GM10266 (cell line): ENCODE data around the gene CHAC1.

Source experiments
- DNase-seq: peaks from one replicate; pipeline ENCODE4 v3.0.0; 2012; ENCODE audit errors: extremely low spot score
- TF ChIP-seq, protein P1 (sequence below): IDR thresholded peaks from 2 replicates; pipeline ENCODE4 v1.5.1; 2012; ENCODE audit warnings: mild to moderate bottlenecking, low read depth; ENCODE audit not compliant: control insufficient read depth, insufficient read depth; ENCODE audit errors: missing control alignments

CHAC1 gene, protein sequence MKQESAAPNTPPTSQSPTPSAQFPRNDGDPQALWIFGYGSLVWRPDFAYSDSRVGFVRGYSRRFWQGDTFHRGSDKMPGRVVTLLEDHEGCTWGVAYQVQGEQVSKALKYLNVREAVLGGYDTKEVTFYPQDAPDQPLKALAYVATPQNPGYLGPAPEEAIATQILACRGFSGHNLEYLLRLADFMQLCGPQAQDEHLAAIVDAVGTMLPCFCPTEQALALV

DNA sequence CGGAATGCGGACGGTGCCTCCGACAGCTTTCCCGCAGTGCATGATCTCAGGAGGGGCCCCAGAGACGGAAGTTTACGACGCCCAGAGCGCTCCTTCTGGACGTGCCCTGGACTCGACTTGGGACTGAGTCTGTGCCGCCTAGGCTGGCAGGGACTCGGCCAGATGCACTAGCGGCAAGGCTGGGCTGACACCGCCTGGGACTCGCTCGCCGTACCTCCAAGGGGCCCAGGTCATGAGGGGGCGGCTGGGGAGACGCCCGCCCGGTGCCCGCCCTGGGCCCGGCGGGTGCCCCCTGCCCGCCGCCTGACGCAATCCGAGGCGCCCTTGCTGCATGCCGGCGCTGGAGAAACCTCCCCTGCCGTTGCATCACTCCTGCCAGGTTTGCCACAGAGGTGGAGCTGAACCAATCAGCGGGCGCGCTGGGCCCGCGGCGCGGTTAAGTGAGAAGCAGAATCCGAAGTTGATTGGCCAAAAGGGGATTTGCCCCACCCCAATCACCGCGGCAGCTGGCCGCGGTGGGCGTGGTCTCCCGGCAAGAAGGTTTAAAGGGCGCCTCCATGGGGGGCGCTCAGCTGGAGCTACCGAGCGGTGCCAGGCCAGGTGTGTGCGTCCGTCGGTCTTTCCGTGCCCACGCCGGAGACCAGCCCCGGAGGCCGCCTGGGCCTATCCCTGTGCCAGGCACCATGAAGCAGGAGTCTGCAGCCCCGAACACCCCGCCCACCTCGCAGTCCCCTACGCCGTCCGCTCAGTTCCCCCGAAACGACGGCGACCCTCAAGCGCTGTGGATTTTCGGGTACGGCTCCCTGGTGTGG, at the start of gene CHAC1:
Gene CHAC1, plus strand, starts transcription at position 571 of the 812 bp plus-strand sequence. Its CDS starts 113 bp downstream, at position 684.
- TF ChIP-seq, protein P1, sequence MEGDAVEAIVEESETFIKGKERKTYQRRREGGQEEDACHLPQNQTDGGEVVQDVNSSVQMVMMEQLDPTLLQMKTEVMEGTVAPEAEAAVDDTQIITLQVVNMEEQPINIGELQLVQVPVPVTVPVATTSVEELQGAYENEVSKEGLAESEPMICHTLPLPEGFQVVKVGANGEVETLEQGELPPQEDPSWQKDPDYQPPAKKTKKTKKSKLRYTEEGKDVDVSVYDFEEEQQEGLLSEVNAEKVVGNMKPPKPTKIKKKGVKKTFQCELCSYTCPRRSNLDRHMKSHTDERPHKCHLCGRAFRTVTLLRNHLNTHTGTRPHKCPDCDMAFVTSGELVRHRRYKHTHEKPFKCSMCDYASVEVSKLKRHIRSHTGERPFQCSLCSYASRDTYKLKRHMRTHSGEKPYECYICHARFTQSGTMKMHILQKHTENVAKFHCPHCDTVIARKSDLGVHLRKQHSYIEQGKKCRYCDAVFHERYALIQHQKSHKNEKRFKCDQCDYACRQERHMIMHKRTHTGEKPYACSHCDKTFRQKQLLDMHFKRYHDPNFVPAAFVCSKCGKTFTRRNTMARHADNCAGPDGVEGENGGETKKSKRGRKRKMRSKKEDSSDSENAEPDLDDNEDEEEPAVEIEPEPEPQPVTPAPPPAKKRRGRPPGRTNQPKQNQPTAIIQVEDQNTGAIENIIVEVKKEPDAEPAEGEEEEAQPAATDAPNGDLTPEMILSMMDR, result peak; percentile 8
- DNase-seq, result peak; percentile 99

DNA sequence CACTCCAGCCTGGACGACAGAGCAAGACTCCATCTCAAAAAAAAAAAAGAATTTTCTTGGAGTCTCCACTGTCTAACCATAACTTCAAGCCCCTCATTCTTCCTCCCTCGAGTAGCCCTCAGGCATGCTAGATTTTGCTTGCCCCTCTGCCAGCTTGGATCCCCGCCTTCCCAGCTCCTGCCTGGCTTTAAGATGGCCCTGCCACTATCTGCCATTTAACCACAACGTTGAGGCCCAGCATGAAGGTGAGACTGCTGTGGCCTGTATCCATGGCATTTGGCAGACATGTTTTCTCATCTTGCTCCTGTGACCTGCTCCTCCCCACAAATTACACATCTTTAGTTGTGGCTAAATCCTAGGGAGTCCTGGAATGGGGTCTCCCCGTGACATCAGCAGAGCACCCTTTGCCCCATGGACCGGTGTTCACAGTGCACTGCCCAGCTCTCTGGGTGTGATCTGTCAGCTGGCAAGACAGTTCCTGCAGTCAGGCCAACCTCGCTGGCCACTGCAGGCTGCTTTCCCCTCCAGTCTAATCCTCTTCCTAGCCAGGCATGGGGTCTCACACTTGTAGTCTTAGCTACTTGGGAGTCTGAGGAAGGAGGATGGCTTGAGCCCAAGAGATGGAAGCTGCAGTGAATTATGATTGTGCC, 48.6 kb upstream of the CHAC1 start:
- TF ChIP-seq, protein P1, result no peak
- DNase-seq, result no peak

DNA sequence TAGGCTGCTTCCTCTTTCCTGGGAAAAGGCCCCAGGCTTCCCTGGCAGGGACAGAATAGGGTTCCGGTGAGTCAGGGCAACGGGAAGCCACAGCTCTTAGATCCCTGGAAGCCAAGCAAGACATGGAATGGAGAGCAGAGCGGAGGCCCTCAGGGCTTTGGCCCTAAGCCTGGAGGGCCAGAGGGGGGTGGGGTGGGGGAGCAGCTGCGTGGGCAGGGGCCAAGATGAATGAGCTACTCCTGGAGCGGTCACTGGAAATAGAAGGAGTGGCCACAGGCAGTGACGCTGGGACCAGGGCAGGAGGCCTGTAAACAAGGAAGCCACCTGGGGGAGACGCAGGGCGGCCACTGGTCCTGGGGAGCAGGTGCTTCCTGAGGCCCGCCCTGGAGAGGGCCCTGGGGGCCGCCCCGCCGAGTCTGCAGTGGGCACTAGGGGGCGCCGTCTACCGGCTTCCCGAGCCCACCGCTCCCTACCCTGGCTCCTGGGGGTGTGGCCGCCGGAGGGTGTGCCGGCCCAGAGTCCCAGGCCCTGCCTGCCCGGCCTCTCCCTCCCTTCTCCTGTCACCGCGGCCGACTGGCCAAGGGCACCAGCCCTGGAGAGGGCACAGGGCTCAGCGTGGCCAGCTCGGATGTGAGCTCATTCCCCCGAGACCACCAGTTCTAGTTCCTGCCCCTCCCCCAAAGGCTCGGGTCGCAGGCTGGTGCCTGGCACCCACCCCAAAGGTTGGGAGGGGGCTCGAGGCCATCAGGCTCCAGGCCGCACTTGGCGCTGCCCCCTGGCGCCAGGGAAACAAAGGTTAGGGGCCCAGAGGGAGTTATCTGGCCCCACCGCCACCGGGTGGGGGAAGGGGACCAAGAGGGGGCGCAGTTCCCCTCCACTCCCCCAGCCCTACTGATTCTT, 46.9 kb upstream of the CHAC1 start:
- DNase-seq, result peak; percentile 82
- TF ChIP-seq, protein P1, result peak; percentile 82

DNA sequence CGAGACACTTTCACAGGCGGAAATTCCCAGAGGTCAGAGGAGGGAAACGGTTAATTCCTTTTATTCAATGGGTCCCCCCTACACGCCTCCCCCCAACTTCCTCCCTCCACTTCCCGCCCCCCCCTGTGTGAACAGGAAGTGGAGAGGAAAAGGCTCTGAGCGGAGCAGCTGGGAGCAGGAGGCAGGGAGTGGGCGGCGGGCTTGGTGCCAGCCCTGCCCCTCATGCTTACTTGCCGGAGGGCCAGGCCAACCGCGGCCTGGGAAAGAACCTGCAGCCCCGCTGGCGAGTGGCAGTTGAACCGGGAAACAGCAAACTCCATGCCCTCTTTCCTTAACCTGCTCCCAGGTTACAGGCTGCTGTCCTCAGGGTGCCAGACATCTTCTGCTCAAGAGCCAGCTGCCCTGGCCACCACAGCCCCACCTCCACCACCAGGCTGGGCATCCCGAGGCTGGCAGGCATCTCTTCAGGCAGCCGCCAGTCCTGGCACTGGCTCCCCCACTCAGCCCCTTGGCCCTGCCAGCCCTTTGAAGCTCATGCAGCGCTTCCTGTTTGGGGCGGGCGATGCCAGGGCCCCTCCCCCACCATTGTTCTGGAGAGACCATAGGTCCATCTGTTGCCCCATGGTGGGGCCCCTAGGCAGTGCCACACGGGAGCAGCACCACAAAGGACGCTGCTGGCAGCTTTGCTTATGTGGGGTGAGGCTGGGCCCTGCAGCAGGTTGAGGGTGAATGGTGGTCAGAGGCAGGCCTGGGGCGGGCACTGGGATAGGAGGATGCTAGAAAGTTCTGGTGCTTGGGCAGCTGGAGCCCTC, 46.1 kb upstream of the CHAC1 start:
- TF ChIP-seq, protein P1, result no peak
- no peak for DNase-seq

DNA sequence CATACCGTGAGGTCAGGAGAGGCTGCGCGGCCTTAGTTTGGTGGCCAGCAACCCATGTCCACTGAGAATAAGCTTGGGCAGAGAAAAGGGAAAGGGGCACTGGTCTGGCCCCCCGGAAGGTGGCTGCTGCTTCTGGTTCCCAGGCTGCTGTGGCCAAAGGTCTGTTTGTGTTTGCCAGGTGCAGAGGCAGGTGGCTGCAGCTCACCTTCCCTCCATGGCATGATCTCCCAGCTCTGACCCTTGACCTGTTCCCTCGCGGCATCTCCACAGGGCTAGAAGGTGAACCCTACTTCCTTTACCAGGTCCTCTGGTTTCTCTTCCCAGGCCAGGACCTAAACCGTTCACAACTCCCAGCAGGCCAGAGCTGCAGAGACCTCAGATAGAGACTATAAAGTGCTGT, 45.2 kb upstream of the CHAC1 start:
- TF ChIP-seq, protein P1, result no peak
- DNase-seq, result no peak
